Common myeloid progenitor, CD34-positive (primary cell): Measurements from ENCODE around the gene CPVL.

ENCODE experiments used
- CTCF ChIA-PET: fragments of 350-600 bp; sonication (Branson Sonifier 250); formaldehyde crosslinking; loops from one replicate; lab custom pipeline; 2021; ENCODE audit warnings: antibody characterized with exemption; lab: Charles Lee
- POLR2A ChIA-PET: fragments of 350-600 bp; sonication (Branson Sonifier 250); formaldehyde crosslinking; loops from one replicate; lab custom pipeline; 2021; ENCODE audit warnings: antibody characterized with exemption; lab: Charles Lee
- DNase-seq, 3 donors: peaks; one replicate each; pipeline versions ENCODE4 v3.0.0 to v3.0.0-alpha.2; 2013
- H3K27ac ChIP-seq, 2 experiments: 1 replicate in 1 of 2; 2 replicates in 1 of 2; pipeline ENCODE4 v1.7.0; 2013; ENCODE audit warnings: inconsistent platforms in 2 of 2, low read length in 2 of 2, mild to moderate bottlenecking in 2 of 2, low read depth in 1 of 2, moderate library complexity in 1 of 2; ENCODE audit not compliant: severe bottlenecking in 2 of 2, insufficient read depth in 1 of 2, poor library complexity in 1 of 2
- H3K27me3 ChIP-seq, 5 experiments: replicated peaks in 2 of 5; 1 replicate in 3 of 5; 2 replicates in 2 of 5; pipeline versions ENCODE4 v1.6.1 to v1.7.0; 2013; ENCODE audit warnings: low read length in 4 of 5, mild to moderate bottlenecking in 2 of 5, moderate library complexity in 2 of 5, inconsistent platforms in 1 of 5; ENCODE audit not compliant: insufficient read depth in 5 of 5, control insufficient read depth in 4 of 5
- H3K36me3 ChIP-seq, 4 experiments: 1 replicate in 2 of 4; 2 replicates in 2 of 4; pipeline versions ENCODE4 v1.6.1 to v1.7.0; 2013; ENCODE audit warnings: low read length in 3 of 4, control low read depth in 1 of 4, mild to moderate bottlenecking in 1 of 4; ENCODE audit not compliant: control insufficient read depth in 4 of 4, insufficient read depth in 4 of 4
- H3K4me1 ChIP-seq, 4 experiments: 1 replicate in 3 of 4; 2 replicates in 1 of 4; pipeline versions ENCODE4 v1.6.1 to v1.7.1; 2013; ENCODE audit warnings: low read length in 3 of 4, mild to moderate bottlenecking in 3 of 4, control low read depth in 1 of 4, inconsistent platforms in 1 of 4, moderate library complexity in 1 of 4; ENCODE audit not compliant: control insufficient read depth in 4 of 4, insufficient read depth in 4 of 4; ENCODE audit errors: control extremely low read depth in 1 of 4
- H3K4me3 ChIP-seq, 7 experiments: 1 replicate in 4 of 7; 2 replicates in 3 of 7; pipeline versions ENCODE4 v1.5.1 to v1.7.0; 2013; ENCODE audit warnings: mild to moderate bottlenecking in 7 of 7, low read length in 6 of 7, moderate library complexity in 6 of 7, inconsistent platforms in 2 of 7, low read depth in 2 of 7, control low read depth in 1 of 7; ENCODE audit not compliant: insufficient read depth in 4 of 7, control insufficient read depth in 1 of 7; ENCODE audit errors: extremely low read depth in 1 of 7
- H3K9me3 ChIP-seq, 5 experiments: 1 replicate in 4 of 5; 2 replicates in 1 of 5; pipeline versions ENCODE4 v1.6.1 to v1.7.1; 2013; ENCODE audit warnings: low read length in 4 of 5, mild to moderate bottlenecking in 2 of 5, inconsistent platforms in 1 of 5, low read depth in 1 of 5, moderate library complexity in 1 of 5; ENCODE audit not compliant: control insufficient read depth in 4 of 5, insufficient read depth in 2 of 5; ENCODE audit errors: control extremely low read depth in 1 of 5
- WGBS: methylation state at CpG from one replicate; pipeline ENCODE4 v1.1.5; 2013; ENCODE audit not compliant: insufficient coverage; 5-methylcytosine and 5-hydroxymethylcytosine counted together

CPVL gene

GRCh38 chr7:28981161-28981465, 165.2 kb downstream of the CPVL start:
- Histone ChIP-seq H3K27ac (no peak overlapping the region), H3K4me1 (peaks cover 0 to 17% (median 9%) of the 10 kb centered on the region in 4 experiments), H3K4me3 (no peak overlapping the region), H3K9me3 (peaks cover 0 to 5% (median 0%) of the 10 kb centered on the region in 5 experiments), H3K36me3 (no peaks in the 10 kb centered on the region), H3K27me3 (no peaks in the 10 kb centered on the region)
- ChIA-PET CTCF (interaction anchor here (1.0 to 1.2 kb wide), 3 partner anchors 9 to 426 kb away, joined by 3 to 4 read pairs (median 3); no protein-coding TSS in a partner anchor), POLR2A (no interaction called here)
- WGBS: 96% methylated on average over 4 of the region's 4 CpGs
- no peak for DNase-seq

GRCh38 chr7:28980451-28981160, 165.7 kb downstream of the CPVL start:
- DNase-seq: no peak
- ChIA-PET POLR2A (no interaction called here), CTCF (interaction anchor here (0.6 to 1.2 kb wide), 4 partner anchors 9 to 815 kb away, joined by 3 to 4 read pairs (median 3); no protein-coding TSS in a partner anchor)
- H3K27me3 ChIP-seq: no peaks in the 10 kb centered on the region
- H3K27ac ChIP-seq: no peak overlapping the region
- H3K4me3 ChIP-seq: no peak overlapping the region
- peaks cover 0 to 5% (median 0%) of the 10 kb centered on the region in 5 experiments for H3K9me3 ChIP-seq
- H3K36me3 ChIP-seq: no peaks in the 10 kb centered on the region
- H3K4me1 ChIP-seq: peaks cover 0 to 14% (median 9%) of the 10 kb centered on the region in 4 experiments
- 94% methylated on average over 6 of the region's 8 CpGs for WGBS

GRCh38 chr7:28979776-28980175, 166.6 kb downstream of the CPVL start:
- H3K4me3 ChIP-seq: no peak overlapping the region
- H3K27ac ChIP-seq: no peak overlapping the region
- H3K36me3 ChIP-seq: no peaks in the 10 kb centered on the region
- peaks cover 0 to 9% (median 0%) of the 10 kb centered on the region in 5 experiments for H3K9me3 ChIP-seq
- ChIA-PET CTCF (interaction anchor here (0.6 to 1.2 kb wide), 2 partner anchors 23 to 816 kb away, joined by 3 to 4 read pairs; no protein-coding TSS in a partner anchor), POLR2A (no interaction called here)
- DNase-seq: no peak
- no peaks in the 10 kb centered on the region for H3K27me3 ChIP-seq
- H3K4me1 ChIP-seq: peaks cover 0 to 8% (median 6%) of the 10 kb centered on the region in 4 experiments
- WGBS: 100% methylated on average over 2 of the region's 3 CpGs

- Histone ChIP-seq H3K27ac (no peak overlapping the region), H3K9me3 (peaks cover 0 to 23% (median 6%) of the 10 kb centered on the region in 5 experiments), H3K27me3 (no peaks in the 10 kb centered on the region), H3K4me1 (no peaks in the 10 kb centered on the region), H3K36me3 (no peaks in the 10 kb centered on the region), H3K4me3 (no peak overlapping the region)
- DNase-seq: no peak
- POLR2A ChIA-PET: no interaction called here
- CTCF ChIA-PET: no interaction called here
- no CpG with 5 or more reads among the region's 1 CpG for WGBS
Observed at GRCh38 chr7:28977881-28978280, 168.5 kb downstream of the CPVL start.

- CTCF ChIA-PET: interaction anchor here (1.1 to 1.4 kb wide), 3 partner anchors 8 to 54 kb away, joined by 3 to 4 read pairs (median 3); no protein-coding TSS in a partner anchor
- DNase-seq: no peak
- POLR2A ChIA-PET: no interaction called here
Observed at GRCh38 chr7:28976022-28976421, 170.3 kb downstream of the CPVL start.

GRCh38 chr7:28973591-28973990, 172.7 kb downstream of the CPVL start:
- WGBS: 100% methylated on average over 3 of the region's 3 CpGs
- CTCF ChIA-PET: no interaction called here

More at GRCh38 chr7:28976022-28976421, 170.3 kb downstream of the CPVL start:
- no peaks in the 10 kb centered on the region for H3K27me3 ChIP-seq
- no peak overlapping the region for H3K27ac ChIP-seq
- no peak overlapping the region for H3K4me3 ChIP-seq
- no peaks in the 10 kb centered on the region for H3K4me1 ChIP-seq
- peaks cover 0 to 28% (median 6%) of the 10 kb centered on the region in 5 experiments for H3K9me3 ChIP-seq
- WGBS: 93% methylated on average over 2 of the region's 3 CpGs
- H3K36me3 ChIP-seq: no peaks in the 10 kb centered on the region

GRCh38 chr7:28964056-28964455, 182.3 kb downstream of the CPVL start:
- ChIA-PET CTCF (no interaction called here), POLR2A (no interaction called here)
- WGBS: 92% methylated on average over 2 of the region's 2 CpGs
- Histone ChIP-seq H3K27ac (no peak overlapping the region), H3K9me3 (no peaks in the 10 kb centered on the region), H3K4me1 (no peaks in the 10 kb centered on the region), H3K4me3 (no peak overlapping the region), H3K27me3 (peaks cover 0 to 25% (median 5%) of the 10 kb centered on the region in 5 experiments), H3K36me3 (no peaks in the 10 kb centered on the region)
- no peak for DNase-seq

More at GRCh38 chr7:28973591-28973990, 172.7 kb downstream of the CPVL start:
- Histone ChIP-seq H3K36me3 (no peaks in the 10 kb centered on the region), H3K9me3 (peaks cover 0 to 35% (median 6%) of the 10 kb centered on the region in 5 experiments), H3K27me3 (no peaks in the 10 kb centered on the region), H3K27ac (no peak overlapping the region), H3K4me3 (no peak overlapping the region), H3K4me1 (no peaks in the 10 kb centered on the region)
- no peak for DNase-seq
- POLR2A ChIA-PET: no interaction called here
